HEK293 (cell line): ENCODE measurements around the gene C2orf49.

Experiments
- AEBP2 ChIP-seq: fragments of 450-650 bp; formaldehyde crosslinking; IDR thresholded peaks from 2 replicates; pipeline ENCODE4 v1.5.1; 2016; ENCODE audit warnings: missing biosample characterization, missing genetic modification characterization, borderline replicate concordance
- CTCF ChIP-seq: fragments of 450-650 bp; formaldehyde crosslinking; IDR thresholded peaks from 2 replicates; pipeline ENCODE4 v1.5.1; 2016; ENCODE audit warnings: missing biosample characterization, missing genetic modification characterization
- REST ChIP-seq: fragments of 450-650 bp; formaldehyde crosslinking; IDR thresholded peaks from 2 replicates; pipeline ENCODE4 v1.5.1; 2016; ENCODE audit warnings: missing biosample characterization, missing genetic modification characterization
- ZBTB11 ChIP-seq: fragments of 450-650 bp; formaldehyde crosslinking; conservative IDR thresholded peaks from 2 replicates; pipeline ENCODE4 v1.5.1; 2016; ENCODE audit warnings: low read depth, missing biosample characterization, missing genetic modification characterization
- ZBTB21 ChIP-seq: fragments of 450-650 bp; formaldehyde crosslinking; IDR thresholded peaks from 2 replicates; pipeline ENCODE4 v1.5.1; 2017; ENCODE audit warnings: missing biosample characterization, missing genetic modification characterization
- ZBTB8A ChIP-seq: fragments of 450-650 bp; formaldehyde crosslinking; IDR thresholded peaks from 2 replicates; pipeline ENCODE4 v1.5.1; 2016; ENCODE audit warnings: missing biosample characterization, missing genetic modification characterization
- ZNF24 ChIP-seq: fragments of 450-650 bp; formaldehyde crosslinking; IDR thresholded peaks from 2 replicates; pipeline ENCODE4 v1.5.1; 2016; ENCODE audit warnings: missing biosample characterization, missing genetic modification characterization
- ZNF274 ChIP-seq, 2 experiments: fragments of 200-500 bp in 1 of 2; fragments of 450-650 bp in 1 of 2; sonication (Bioruptor generic) in 1 of 2; formaldehyde crosslinking in 1 of 2; IDR thresholded peaks; 2 replicates each; pipeline versions ENCODE4 v1.5.1 to v1.6.1; 2014 to 2016; ENCODE audit warnings: borderline replicate concordance in 1 of 2, inconsistent platforms in 1 of 2, low read length in 1 of 2, missing biosample characterization in 1 of 2, missing genetic modification characterization in 1 of 2
- ZNF280C ChIP-seq: fragments of 450-650 bp; formaldehyde crosslinking; IDR thresholded peaks from 2 replicates; pipeline ENCODE4 v1.5.1; 2016; ENCODE audit warnings: missing biosample characterization, missing genetic modification characterization
- ZNF398 ChIP-seq: fragments of 450-650 bp; formaldehyde crosslinking; IDR thresholded peaks from 2 replicates; pipeline ENCODE4 v1.5.1; 2017; ENCODE audit warnings: missing biosample characterization, missing genetic modification characterization
- ZNF473 ChIP-seq: fragments of 450-650 bp; formaldehyde crosslinking; IDR thresholded peaks from 2 replicates; pipeline ENCODE4 v1.5.1; 2017; ENCODE audit warnings: missing biosample characterization, missing genetic modification characterization
- ZNF677 ChIP-seq: fragments of 450-650 bp; IDR thresholded peaks from 2 replicates; pipeline ENCODE4 v1.5.0; 2018; ENCODE audit warnings: missing biosample characterization, mild to moderate bottlenecking, missing genetic modification characterization, moderate library complexity
- ZNF704 ChIP-seq: fragments of 450-650 bp; formaldehyde crosslinking; IDR thresholded peaks from 2 replicates; pipeline ENCODE4 v1.5.1; 2016; ENCODE audit warnings: missing biosample characterization, missing genetic modification characterization
- ZSCAN5A ChIP-seq: fragments of 450-650 bp; formaldehyde crosslinking; IDR thresholded peaks from 2 replicates; pipeline ENCODE4 v1.5.1; 2016; ENCODE audit warnings: missing biosample characterization, missing genetic modification characterization

- no peak for TF ChIP-seq ZNF274 (IDR thresholded peaks at IDR 0.05; ENCODE audit: low read length)
- no peak for TF ChIP-seq ZNF274 (tag by site-specific recombination; IDR thresholded peaks at IDR 0.05; ENCODE audit: borderline replicate concordance)
- TF ChIP-seq CTCF (tag by site-specific recombination) = no peak
- TF ChIP-seq ZBTB21 (tag by site-specific recombination) = no peak
- no peak for TF ChIP-seq ZSCAN5A
- no peak for TF ChIP-seq ZBTB8A (tag by site-specific recombination)
- no peak for TF ChIP-seq ZNF280C (tag by site-specific recombination)
- no peak for TF ChIP-seq ZNF473 (tag by site-specific recombination)
- no peak for TF ChIP-seq AEBP2 (tag by site-specific recombination)
- no peak for TF ChIP-seq ZBTB11 (tag by site-specific recombination)
- no peak for TF ChIP-seq ZNF704 (tag by site-specific recombination)
- TF ChIP-seq ZNF677 (tag by site-specific recombination) = no peak
- no peak for TF ChIP-seq REST (tag by site-specific recombination)
- no peak for TF ChIP-seq ZNF398
- no peak for TF ChIP-seq ZNF24 (tag by site-specific recombination)
Measured at GRCh38 chr2:105385731-105386540, 48.6 kb downstream of the C2orf49 start.
